SK-N-SH (cell line): Measurements from ENCODE around the gene CFAP100. TPM values are rescaled to one million over a fixed set of nuclear protein-coding genes. Genes with fewer than 3 reads are reported as not detected.

Experiments used
- CTCF ChIA-PET: fragments of 300-600, 350-600 bp; formaldehyde crosslinking; extraction: SDS; loops from one replicate; lab custom pipeline; 2021; lab: Yijun Ruan, JAX
- POLR2A ChIA-PET: fragments of 350-600 bp; sonication (Branson Sonifier 250); formaldehyde crosslinking; extraction: SDS; loops from one replicate; lab custom pipeline; 2020; ENCODE audit warnings: antibody characterized with exemption, inconsistent platforms; lab: Yijun Ruan, JAX
- DNase-seq: peaks from one replicate; pipeline ENCODE4 v3.0.0; 2012
- H2AFZ ChIP-seq: fragments of 200-600 bp; sonication (generic); 2 replicates; pipeline ENCODE4 v1.8.1; 2016; ENCODE audit warnings: antibody characterized with exemption, mild to moderate bottlenecking, low read depth
- H3F3A ChIP-seq: fragments of 200-600 bp; sonication (generic); replicated peaks from 2 replicates; pipeline ENCODE3; 2016; ENCODE audit warnings: antibody characterized with exemption, mild to moderate bottlenecking; ENCODE audit not compliant: insufficient read depth
- H3K27ac ChIP-seq, 2 experiments: fragments of 200-500 bp in 1 of 2; fragments of 200-600 bp in 1 of 2; sonication (Bioruptor generic) in 1 of 2; sonication (generic), shearing (Covaris generic) in 1 of 2; 2 replicates each; pipeline versions ENCODE4 v1.5.1 to v1.6.1; 2014 to 2016; ENCODE audit warnings: low read depth in 2 of 2, inconsistent platforms in 1 of 2, low read length in 1 of 2, mild to moderate bottlenecking in 1 of 2, mixed read lengths in 1 of 2
- H3K27me3 ChIP-seq: fragments of 200-600 bp; sonication (generic), shearing (Covaris generic); 2 replicates; pipeline ENCODE4 v1.6.1; 2016; ENCODE audit warnings: mixed run types; ENCODE audit not compliant: insufficient read depth
- H3K36me3 ChIP-seq, 2 experiments: fragments of 200-500 bp in 1 of 2; fragments of 200-600 bp in 1 of 2; sonication (Bioruptor generic) in 1 of 2; sonication (generic) in 1 of 2; replicated peaks in 1 of 2; 2 replicates each; pipeline versions ENCODE3 to v1.5.1; 2014 to 2016; ENCODE audit warnings: low read length in 1 of 2, mild to moderate bottlenecking in 1 of 2; ENCODE audit not compliant: insufficient read depth in 2 of 2, control insufficient read depth in 1 of 2
- H3K4me1 ChIP-seq, 2 experiments: fragments of 200-500 bp in 1 of 2; fragments of 200-600 bp in 1 of 2; sonication (Bioruptor generic) in 1 of 2; sonication (generic), shearing (Covaris generic) in 1 of 2; 2 replicates each; pipeline versions ENCODE4 v1.5.1 to v1.6.1; 2014 to 2016; ENCODE audit warnings: low read depth in 1 of 2, low read length in 1 of 2, mixed run types in 1 of 2; ENCODE audit not compliant: insufficient read depth in 2 of 2, control insufficient read depth in 1 of 2
- H3K4me2 ChIP-seq: fragments of 200-600 bp; sonication (generic), shearing (Covaris generic); 2 replicates; pipeline ENCODE4 v1.6.1; 2017; ENCODE audit warnings: mixed run types
- H3K4me3 ChIP-seq, 2 experiments: fragments of 200-500 bp in 1 of 2; fragments of 200-600 bp in 1 of 2; sonication (Bioruptor generic) in 1 of 2; sonication (generic), shearing (Covaris generic) in 1 of 2; 2 replicates each; pipeline versions ENCODE4 v1.5.1 to v1.8.1; 2014 to 2016; ENCODE audit warnings: low read depth in 2 of 2, inconsistent platforms in 1 of 2, low read length in 1 of 2, mild to moderate bottlenecking in 1 of 2, mixed read lengths in 1 of 2, moderate library complexity in 1 of 2
- H3K79me2 ChIP-seq: fragments of 200-600 bp; sonication (generic); 2 replicates; pipeline ENCODE4 v1.8.1; 2017; ENCODE audit warnings: mild to moderate bottlenecking; ENCODE audit not compliant: insufficient read depth
- H3K9ac ChIP-seq: fragments of 200-600 bp; sonication (generic); 2 replicates; pipeline ENCODE4 v1.6.1; 2017; ENCODE audit warnings: mixed run types
- H3K9me2 ChIP-seq: fragments of 200-600 bp; sonication (generic); 2 replicates; pipeline ENCODE4 v1.6.1; 2017; ENCODE audit warnings: mixed run types
- H3K9me3 ChIP-seq: fragments of 200-600 bp; sonication (generic); 2 replicates; pipeline ENCODE4 v1.6.1; 2017; ENCODE audit warnings: mixed run types, mild to moderate bottlenecking, moderate library complexity
- H4K20me1 ChIP-seq: fragments of 200-600 bp; sonication (generic); 2 replicates; pipeline ENCODE4 v1.6.1; 2017; ENCODE audit warnings: mild to moderate bottlenecking, mixed run types; ENCODE audit not compliant: insufficient read depth
- CTCF ChIP-seq: fragments of 200-600 bp; sonication (generic); IDR thresholded peaks from 2 replicates; pipeline ENCODE4 v1.6.1; 2017; ENCODE audit warnings: antibody characterized with exemption, mild to moderate bottlenecking, moderate library complexity
- ELF1 ChIP-seq: IDR thresholded peaks from 2 replicates; pipeline ENCODE4 v1.4.0; 2012
- FOXM1 ChIP-seq: IDR thresholded peaks from 2 replicates; pipeline ENCODE4 v1.4.0; 2012; ENCODE audit warnings: low read depth, mild to moderate bottlenecking
- GATA2 ChIP-seq: sonication (generic); formaldehyde crosslinking; IDR thresholded peaks from 2 replicates; pipeline ENCODE4 v1.5.0; 2020; ENCODE audit warnings: mild to moderate bottlenecking, missing genetic modification reagents
- JUND ChIP-seq: IDR thresholded peaks from 2 replicates; pipeline ENCODE4 v1.4.0; 2012
- MAX ChIP-seq: IDR thresholded peaks from 2 replicates; pipeline ENCODE4 v1.4.0; 2012; ENCODE audit warnings: low read depth
- TAF1 ChIP-seq: IDR thresholded peaks from 2 replicates; pipeline ENCODE4 v1.6.1; 2012; ENCODE audit warnings: low read depth, mild to moderate bottlenecking, low read length, moderate library complexity, borderline replicate concordance
- USF1 ChIP-seq: IDR thresholded peaks from 2 replicates; pipeline ENCODE4 v1.4.0; 2012; ENCODE audit warnings: low read depth, borderline replicate concordance
- WGBS: methylation state at CpG from one replicate; pipeline ENCODE4 v1.1.6; 2017; ENCODE audit warnings: low lambda C conversion rate; 5-methylcytosine and 5-hydroxymethylcytosine counted together
- polyA plus RNA-seq, 3 experiments: library from polyadenylated mRNA; depleted of rRNA; stranded (reverse); fragments of >200 nt; gene quantifications; 2 replicates each; pipeline ENCODE4 v1.2.3, GENCODE V29; 2012

CFAP100 gene
- polyA plus RNA-seq, 1 of the 3 experiments (the other 2 are of a cell fraction): not detected

GRCh38 chr3:126418661-126419131 is 24.0 kb downstream of the CFAP100 start:
- TF ChIP-seq MAX (no peak), FOXM1 (no peak), CTCF (no peak), GATA2 (no peak), TAF1 (no peak), USF1 (no peak)
- Histone ChIP-seq H3K9me2 (no peaks in the 10 kb centered on the region), H3K4me2 (no peak overlapping the region), H3K27ac (no peak overlapping the region), H3K4me1 (peaks cover 0 to 12% of the 10 kb centered on the region in 2 experiments; a peak in 1 of 4 replicates), H3K9me3 (no peaks in the 10 kb centered on the region), H3K36me3 (no peaks in the 10 kb centered on the region), H3K9ac (no peak overlapping the region), H2AFZ (no peak overlapping the region), H3K27me3 (no peaks in the 10 kb centered on the region), H3K79me2 (no peaks in the 10 kb centered on the region), H3K4me3 (no peak overlapping the region), H3F3A (no peaks in the 10 kb centered on the region), H4K20me1 (no peaks in the 10 kb centered on the region)
- peak; percentile 20 for DNase-seq
- WGBS: 81% methylated on average over 11 of the region's 20 CpGs
- ChIA-PET POLR2A (no interaction called here), CTCF (no interaction called here)

GRCh38 chr3:126419151-126419703 is 24.5 kb downstream of the CFAP100 start:
- Histone ChIP-seq H3K9me3 (no peaks in the 10 kb centered on the region), H3K9me2 (no peaks in the 10 kb centered on the region), H3F3A (no peaks in the 10 kb centered on the region), H3K79me2 (no peaks in the 10 kb centered on the region), H3K4me3 (no peak overlapping the region), H4K20me1 (no peaks in the 10 kb centered on the region), H3K4me1 (peaks cover 0 to 12% of the 10 kb centered on the region in 2 experiments; a peak in 1 of 4 replicates), H2AFZ (no peak overlapping the region), H3K27ac (no peak overlapping the region), H3K36me3 (no peaks in the 10 kb centered on the region), H3K27me3 (no peaks in the 10 kb centered on the region), H3K9ac (no peak overlapping the region), H3K4me2 (no peak overlapping the region)
- CTCF ChIA-PET: interaction anchor here (0.7 kb wide), 1 partner anchor 52 kb away, joined by 3 read pairs; no protein-coding TSS in a partner anchor
- WGBS: 94% methylated on average over 4 of the region's 6 CpGs
- TF ChIP-seq JUND: no peak
- TF ChIP-seq ELF1: no peak
- no peak for TF ChIP-seq MAX
- DNase-seq: peak; percentile 14
- POLR2A ChIA-PET: no interaction called here
